ENCODE data around the gene VCAN.

DNA sequence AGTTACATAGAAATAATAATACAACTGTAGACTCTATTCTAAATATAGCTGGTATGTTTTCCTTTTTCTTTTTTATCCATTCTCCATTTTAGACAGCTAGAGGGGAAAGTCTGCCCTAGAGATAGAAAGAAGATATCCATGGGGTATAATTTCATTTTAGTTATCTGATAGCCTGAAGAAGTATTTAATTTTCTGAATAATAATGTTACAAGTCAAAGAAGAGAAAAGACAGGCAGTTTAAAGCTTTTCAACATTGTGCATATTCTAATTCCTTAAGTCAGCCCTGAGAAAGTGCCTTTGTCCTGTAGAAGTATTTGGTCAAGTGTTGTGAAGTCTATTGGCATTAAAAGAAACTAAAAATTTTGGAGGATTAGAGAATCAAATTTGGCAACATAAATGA, 2.5 kb upstream of the VCAN start:
- TF ChIP-seq, protein P1, sequence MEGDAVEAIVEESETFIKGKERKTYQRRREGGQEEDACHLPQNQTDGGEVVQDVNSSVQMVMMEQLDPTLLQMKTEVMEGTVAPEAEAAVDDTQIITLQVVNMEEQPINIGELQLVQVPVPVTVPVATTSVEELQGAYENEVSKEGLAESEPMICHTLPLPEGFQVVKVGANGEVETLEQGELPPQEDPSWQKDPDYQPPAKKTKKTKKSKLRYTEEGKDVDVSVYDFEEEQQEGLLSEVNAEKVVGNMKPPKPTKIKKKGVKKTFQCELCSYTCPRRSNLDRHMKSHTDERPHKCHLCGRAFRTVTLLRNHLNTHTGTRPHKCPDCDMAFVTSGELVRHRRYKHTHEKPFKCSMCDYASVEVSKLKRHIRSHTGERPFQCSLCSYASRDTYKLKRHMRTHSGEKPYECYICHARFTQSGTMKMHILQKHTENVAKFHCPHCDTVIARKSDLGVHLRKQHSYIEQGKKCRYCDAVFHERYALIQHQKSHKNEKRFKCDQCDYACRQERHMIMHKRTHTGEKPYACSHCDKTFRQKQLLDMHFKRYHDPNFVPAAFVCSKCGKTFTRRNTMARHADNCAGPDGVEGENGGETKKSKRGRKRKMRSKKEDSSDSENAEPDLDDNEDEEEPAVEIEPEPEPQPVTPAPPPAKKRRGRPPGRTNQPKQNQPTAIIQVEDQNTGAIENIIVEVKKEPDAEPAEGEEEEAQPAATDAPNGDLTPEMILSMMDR (IDR thresholded peaks at IDR 0.05): no peak
- TF ChIP-seq POLR2A (IDR thresholded peaks at IDR 0.05) (no peak), POLR2AphosphoS5 (IDR thresholded peaks at IDR 0.05; ENCODE audit: insufficient read depth in 1 of 2, low read depth in 1 of 2) (no peak)
